Osteoblast (primary cell): ENCODE measurements around the gene GALNT2. TPM values are rescaled to one million over a fixed set of nuclear protein-coding genes. Genes with fewer than 3 reads are reported as not detected.

Experiments used
- DNase-seq: peaks from one replicate; pipeline ENCODE4 v3.0.0; 2011; ENCODE audit warnings: low spot score, mixed read lengths; ENCODE audit not compliant: insufficient read length; ENCODE audit errors: missing footprints
- H2AFZ ChIP-seq: 2 replicates; pipeline ENCODE4 v1.6.0; 2011; ENCODE audit warnings: mild to moderate bottlenecking, low read length
- H3K27ac ChIP-seq: 2 replicates; pipeline ENCODE4 v1.5.1; 2011; ENCODE audit warnings: mild to moderate bottlenecking, low read depth, low read length, moderate library complexity
- H3K27me3 ChIP-seq: 2 replicates; pipeline ENCODE4 v1.6.0; 2012; ENCODE audit warnings: mild to moderate bottlenecking, control low read depth, inconsistent platforms, low read length, moderate library complexity; ENCODE audit not compliant: insufficient read depth
- H3K36me3 ChIP-seq: 2 replicates; pipeline ENCODE4 v1.5.1; 2011; ENCODE audit warnings: mild to moderate bottlenecking, low read length, control low read depth, moderate library complexity; ENCODE audit not compliant: insufficient read depth
- H3K4me1 ChIP-seq: 2 replicates; pipeline ENCODE4 v1.5.1; 2011; ENCODE audit warnings: mild to moderate bottlenecking, low read length, control low read depth, moderate library complexity; ENCODE audit not compliant: insufficient read depth
- H3K4me2 ChIP-seq: 2 replicates; pipeline ENCODE4 v1.6.0; 2011; ENCODE audit warnings: mild to moderate bottlenecking, low read length; ENCODE audit not compliant: insufficient read depth
- H3K4me3 ChIP-seq: fragments of 200-600 bp; sonication (generic); 3 replicates; pipeline ENCODE4 v1.5.1; 2012; ENCODE audit warnings: mild to moderate bottlenecking, low read length, inconsistent platforms; ENCODE audit not compliant: insufficient read depth
- H3K79me2 ChIP-seq: 2 replicates; pipeline ENCODE4 v1.6.0; 2012; ENCODE audit warnings: mild to moderate bottlenecking, low read length, control low read depth, inconsistent platforms; ENCODE audit not compliant: insufficient read depth
- H3K9me3 ChIP-seq: 2 replicates; pipeline ENCODE4 v1.5.1; 2011; ENCODE audit warnings: low read depth, low read length, control low read depth
- H4K20me1 ChIP-seq: 2 replicates; pipeline ENCODE4 v1.6.0; 2012; ENCODE audit warnings: mild to moderate bottlenecking, low read length, control low read depth; ENCODE audit not compliant: insufficient read depth
- total RNA-seq: library from RNA; depleted of rRNA; stranded (reverse); fragments of >200 nt; gene quantifications from 2 replicates; pipeline ENCODE4 v1.2.3, GENCODE V29; 2012
- TF ChIP-seq, protein P1 (sequence below): IDR thresholded peaks from 2 replicates; pipeline ENCODE4 v1.5.1; 2011; ENCODE audit warnings: mild to moderate bottlenecking, low read depth, low read length, moderate library complexity; ENCODE audit errors: extremely low read depth

Gene GALNT2
- total RNA-seq, 1 donor = 83.2 TPM

GRCh38 chr1:230166366-230167132 is 99.5 kb downstream of the GALNT2 start:
- no peaks in the 10 kb centered on the region for H3K36me3 ChIP-seq
- H3K79me2 ChIP-seq = peaks cover 83% of the 10 kb centered on the region
- TF ChIP-seq, protein P1, sequence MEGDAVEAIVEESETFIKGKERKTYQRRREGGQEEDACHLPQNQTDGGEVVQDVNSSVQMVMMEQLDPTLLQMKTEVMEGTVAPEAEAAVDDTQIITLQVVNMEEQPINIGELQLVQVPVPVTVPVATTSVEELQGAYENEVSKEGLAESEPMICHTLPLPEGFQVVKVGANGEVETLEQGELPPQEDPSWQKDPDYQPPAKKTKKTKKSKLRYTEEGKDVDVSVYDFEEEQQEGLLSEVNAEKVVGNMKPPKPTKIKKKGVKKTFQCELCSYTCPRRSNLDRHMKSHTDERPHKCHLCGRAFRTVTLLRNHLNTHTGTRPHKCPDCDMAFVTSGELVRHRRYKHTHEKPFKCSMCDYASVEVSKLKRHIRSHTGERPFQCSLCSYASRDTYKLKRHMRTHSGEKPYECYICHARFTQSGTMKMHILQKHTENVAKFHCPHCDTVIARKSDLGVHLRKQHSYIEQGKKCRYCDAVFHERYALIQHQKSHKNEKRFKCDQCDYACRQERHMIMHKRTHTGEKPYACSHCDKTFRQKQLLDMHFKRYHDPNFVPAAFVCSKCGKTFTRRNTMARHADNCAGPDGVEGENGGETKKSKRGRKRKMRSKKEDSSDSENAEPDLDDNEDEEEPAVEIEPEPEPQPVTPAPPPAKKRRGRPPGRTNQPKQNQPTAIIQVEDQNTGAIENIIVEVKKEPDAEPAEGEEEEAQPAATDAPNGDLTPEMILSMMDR = no peak
- no peak overlapping the region for H2AFZ ChIP-seq
- no peak for DNase-seq
- no peak overlapping the region for H3K4me3 ChIP-seq
- H4K20me1 ChIP-seq = peaks cover 22% of the 10 kb centered on the region
- H3K4me1 ChIP-seq = peaks cover 33% of the 10 kb centered on the region
- H3K4me2 ChIP-seq = no peak overlapping the region
- no peaks in the 10 kb centered on the region for H3K9me3 ChIP-seq
- no peak overlapping the region for H3K27ac ChIP-seq
- H3K27me3 ChIP-seq = no peaks in the 10 kb centered on the region

GRCh38 chr1:230167419-230167852 is 100.4 kb downstream of the GALNT2 start:
- peaks cover 28% of the 10 kb centered on the region for H4K20me1 ChIP-seq
- H2AFZ ChIP-seq = no peak overlapping the region
- no peak overlapping the region for H3K4me3 ChIP-seq
- H3K27ac ChIP-seq = no peak overlapping the region
- peaks cover 40% of the 10 kb centered on the region for H3K4me1 ChIP-seq
- H3K79me2 ChIP-seq = peaks cover 83% of the 10 kb centered on the region
- H3K27me3 ChIP-seq = no peaks in the 10 kb centered on the region
- TF ChIP-seq, protein P1 = peak; percentile 51
- H3K4me2 ChIP-seq = no peak overlapping the region
- DNase-seq = no peak
- H3K9me3 ChIP-seq = no peaks in the 10 kb centered on the region
- no peaks in the 10 kb centered on the region for H3K36me3 ChIP-seq

DNA sequence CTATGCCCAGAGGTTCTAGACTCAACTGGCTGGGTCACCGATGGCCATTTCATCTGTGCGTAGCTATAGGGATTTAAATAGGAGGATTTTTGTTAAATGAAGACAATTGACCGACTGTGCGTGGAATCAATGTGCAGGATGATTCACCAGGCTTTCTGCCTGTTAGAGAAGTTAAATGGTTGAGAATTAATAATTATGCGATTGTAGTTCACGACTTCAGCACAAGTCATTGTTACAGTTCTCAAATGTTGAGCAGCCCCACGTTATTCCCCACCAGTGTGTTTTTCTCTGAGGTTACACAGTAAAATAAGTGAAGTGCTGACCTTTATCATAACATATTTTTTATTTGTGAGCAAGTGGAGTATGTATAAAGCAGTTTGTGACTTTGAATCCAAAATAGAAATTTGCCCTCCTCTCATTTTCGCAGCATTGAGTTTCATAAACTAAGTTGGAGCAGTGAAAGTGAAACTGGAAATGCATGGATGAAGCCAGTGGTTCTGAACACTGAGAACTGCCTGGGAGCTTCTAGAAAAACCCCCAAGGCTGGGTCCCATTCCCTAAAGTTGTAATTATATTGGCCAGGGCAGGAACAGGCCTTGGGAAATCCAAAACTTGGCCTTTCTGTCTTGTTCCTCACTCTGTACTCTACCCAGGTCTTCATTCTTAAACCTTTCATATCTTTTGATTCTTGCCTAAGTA is 102.6 kb downstream of the GALNT2 start:
- no peaks in the 10 kb centered on the region for H3K9me3 ChIP-seq
- H3K27me3 ChIP-seq = no peaks in the 10 kb centered on the region
- DNase-seq = no peak
- H2AFZ ChIP-seq = no peak overlapping the region
- peaks cover 38% of the 10 kb centered on the region for H3K4me1 ChIP-seq
- H3K36me3 ChIP-seq = no peaks in the 10 kb centered on the region
- H3K79me2 ChIP-seq = peaks cover 84% of the 10 kb centered on the region
- H4K20me1 ChIP-seq = peaks cover 24% of the 10 kb centered on the region
- TF ChIP-seq, protein P1 = no peak
- no peak overlapping the region for H3K4me3 ChIP-seq
- peak overlapping the region; percentile 24 for H3K4me2 ChIP-seq
- peak overlapping the region; percentile 7 for H3K27ac ChIP-seq

DNA sequence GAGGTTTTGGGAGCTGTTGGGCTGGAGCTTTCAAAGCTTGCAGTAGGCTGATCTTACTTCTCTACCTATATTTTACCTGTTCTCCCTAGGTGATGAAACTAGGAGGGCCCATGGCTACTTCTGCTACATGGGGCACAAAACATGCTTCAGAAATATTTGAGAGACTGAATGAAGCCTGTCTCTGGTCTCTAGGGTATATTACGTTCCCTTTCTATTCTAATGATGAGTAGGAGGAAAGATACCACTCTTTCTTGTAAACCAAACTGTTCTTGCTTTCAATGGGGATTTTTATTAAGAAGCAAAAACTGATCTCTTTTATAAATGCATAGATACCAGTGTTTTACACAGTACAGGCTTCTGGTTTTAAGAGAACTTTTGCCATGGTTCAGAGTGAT is 103.1 kb downstream of the GALNT2 start:
- TF ChIP-seq, protein P1 = no peak
- Histone ChIP-seq H2AFZ (no peak overlapping the region), H3K79me2 (peaks cover 84% of the 10 kb centered on the region), H3K27ac (peak overlapping the region; percentile 90), H3K36me3 (no peaks in the 10 kb centered on the region), H3K9me3 (no peaks in the 10 kb centered on the region), H3K4me2 (peak overlapping the region; percentile 24), H3K27me3 (no peaks in the 10 kb centered on the region), H3K4me1 (peaks cover 38% of the 10 kb centered on the region), H4K20me1 (peaks cover 30% of the 10 kb centered on the region), H3K4me3 (no peak overlapping the region)
- no peak for DNase-seq
